GM21786 (cell line): Measurements from ENCODE around the gene POU2F1.
"Not testable (repeated sequence)": the region's sequence is repeated elsewhere in the genome, so short reads cannot be mapped to it uniquely, and the experiment has no call there.

Experiments used
- ATAC-seq: cut with Tn5 transposase; IDR thresholded peaks from one replicate; pipeline ENCODE4 v1.9.1; 2021; ENCODE audit not compliant: unreplicated experiment

POU2F1 gene

DNA sequence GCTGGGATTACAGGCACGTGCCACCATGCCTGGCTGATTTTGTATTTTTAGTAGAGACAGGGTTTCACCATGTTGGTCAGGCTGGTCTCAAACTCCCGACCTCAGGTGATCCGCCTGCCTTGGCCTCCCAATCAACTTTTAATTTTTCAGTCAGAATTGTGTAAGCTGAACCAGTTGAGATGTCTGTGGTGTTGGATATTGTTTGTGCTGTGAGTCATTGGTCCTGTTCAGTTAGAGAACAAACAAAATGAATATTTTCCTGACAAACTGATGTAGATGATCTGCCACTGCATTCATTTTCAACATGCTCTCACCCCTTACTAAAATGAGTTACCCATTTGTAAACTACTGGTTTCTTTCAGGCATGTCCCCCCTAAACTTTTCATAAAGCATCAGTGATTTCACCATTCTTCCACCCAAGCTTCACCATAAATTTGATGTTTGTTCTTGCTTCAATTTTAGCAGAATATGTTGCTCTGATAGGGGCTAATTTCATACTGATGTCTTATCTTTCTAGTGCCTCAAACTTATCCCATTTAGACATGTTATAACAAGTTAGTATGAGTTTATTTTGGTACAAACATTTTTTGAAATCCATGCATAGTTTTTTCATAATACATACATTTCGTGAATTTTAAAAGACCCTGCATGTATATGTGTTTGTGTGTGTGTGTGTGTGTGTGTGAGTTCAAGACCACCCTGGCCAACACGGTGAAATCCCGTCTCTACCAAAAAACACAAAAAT is 15.2 kb upstream of the POU2F1 start:
- ATAC-seq = not testable (repeated sequence)

DNA sequence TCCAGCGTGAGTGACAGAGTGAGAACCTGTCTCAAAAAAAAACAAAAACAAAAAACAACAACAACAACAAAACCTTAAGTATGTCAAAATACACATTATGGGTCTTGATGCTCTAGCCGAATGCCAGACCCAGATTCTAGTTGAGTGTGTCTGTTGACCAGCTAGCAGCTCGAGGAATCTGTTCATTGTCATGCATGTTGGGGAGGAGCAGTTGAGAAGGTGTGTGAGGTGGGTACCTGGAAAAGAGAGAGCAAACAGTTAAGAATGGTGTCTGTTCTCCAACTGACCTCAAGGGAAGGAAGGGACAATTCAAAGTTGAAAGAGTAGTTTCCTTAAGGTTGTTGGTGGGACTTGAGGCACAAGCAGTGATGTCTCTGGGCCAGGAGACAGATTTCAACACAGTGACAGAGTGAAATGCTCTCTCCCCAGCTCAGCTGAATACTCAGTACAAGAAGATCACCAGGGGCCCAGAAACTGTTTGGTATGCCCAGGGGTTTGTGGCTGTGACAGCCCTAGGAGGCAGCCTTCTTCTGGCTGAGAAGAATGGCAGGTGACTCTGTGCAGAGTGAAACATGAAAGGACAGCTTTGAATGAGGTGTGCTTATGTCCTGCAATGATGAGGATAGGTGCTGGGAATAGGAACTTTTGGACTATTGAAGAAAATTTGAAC is 14.4 kb upstream of the POU2F1 start:
- ATAC-seq = no peak

DNA sequence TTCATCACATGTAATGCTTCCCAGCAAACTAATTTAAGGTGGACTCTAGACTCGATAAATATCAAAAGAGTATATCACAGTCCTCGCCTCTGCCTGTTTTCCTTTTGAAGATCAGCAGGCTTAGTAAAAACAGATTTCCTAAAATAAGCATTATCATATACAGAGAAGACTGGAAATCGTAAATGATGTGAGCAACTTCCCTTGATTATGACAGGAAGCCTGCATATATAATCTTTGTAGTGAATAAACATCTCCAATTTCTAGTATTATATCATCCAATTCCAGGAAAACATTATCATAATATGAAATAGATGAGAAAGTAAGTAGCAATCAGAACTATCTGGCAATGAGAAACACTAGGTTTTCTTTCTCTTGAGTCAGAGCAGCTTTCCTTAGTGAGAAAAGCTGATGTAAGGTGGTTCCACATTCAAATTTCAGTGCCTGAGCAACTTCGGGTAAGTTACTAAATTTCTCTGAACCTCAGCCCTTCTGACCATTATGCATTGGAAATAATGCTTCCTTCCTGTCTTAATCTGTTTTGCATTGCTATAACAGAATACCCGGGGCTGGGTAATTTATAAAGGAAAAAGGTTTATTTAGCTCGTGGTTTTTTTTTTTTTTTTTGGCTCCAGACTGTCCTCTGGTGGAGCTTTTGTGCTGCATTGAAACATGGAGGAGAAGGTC is 12.6 kb upstream of the POU2F1 start:
- ATAC-seq = no peak

DNA sequence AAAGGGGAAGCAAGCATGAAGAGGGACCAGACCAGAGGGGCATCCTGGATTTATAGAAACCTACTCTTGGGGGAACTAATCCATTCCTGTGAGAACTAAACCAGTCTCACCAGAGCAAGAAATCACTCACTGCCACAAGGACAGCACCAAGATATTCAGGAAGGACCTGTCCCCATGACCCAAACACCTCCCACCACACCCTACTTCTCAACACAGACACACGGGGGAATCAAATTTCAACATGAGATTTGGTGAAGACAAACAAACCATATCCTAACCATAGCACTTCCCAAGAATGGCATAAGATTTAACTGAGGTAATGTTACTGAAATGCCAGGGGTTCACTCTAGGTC is 12.1 kb upstream of the POU2F1 start:
- no peak for ATAC-seq

DNA sequence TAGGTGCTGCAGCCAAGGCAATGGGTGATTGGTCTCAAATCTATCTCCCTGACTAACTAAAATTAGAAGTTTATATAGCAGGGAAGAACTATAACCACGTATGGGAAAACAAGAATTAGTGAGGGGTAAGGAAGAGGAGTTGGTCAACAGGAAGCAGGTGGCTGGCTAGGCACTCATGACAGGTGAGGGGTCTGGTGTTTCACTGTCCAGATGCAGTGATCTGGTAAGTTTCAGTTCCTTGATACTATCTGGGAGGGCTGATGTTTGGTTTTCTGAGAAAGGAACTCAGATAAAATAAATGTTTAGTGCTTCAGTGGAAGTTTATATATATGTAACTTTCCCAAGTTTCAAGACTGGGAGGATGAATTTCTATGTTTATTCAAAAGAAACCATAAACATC is 11.6 kb upstream of the POU2F1 start:
- no peak for ATAC-seq

DNA sequence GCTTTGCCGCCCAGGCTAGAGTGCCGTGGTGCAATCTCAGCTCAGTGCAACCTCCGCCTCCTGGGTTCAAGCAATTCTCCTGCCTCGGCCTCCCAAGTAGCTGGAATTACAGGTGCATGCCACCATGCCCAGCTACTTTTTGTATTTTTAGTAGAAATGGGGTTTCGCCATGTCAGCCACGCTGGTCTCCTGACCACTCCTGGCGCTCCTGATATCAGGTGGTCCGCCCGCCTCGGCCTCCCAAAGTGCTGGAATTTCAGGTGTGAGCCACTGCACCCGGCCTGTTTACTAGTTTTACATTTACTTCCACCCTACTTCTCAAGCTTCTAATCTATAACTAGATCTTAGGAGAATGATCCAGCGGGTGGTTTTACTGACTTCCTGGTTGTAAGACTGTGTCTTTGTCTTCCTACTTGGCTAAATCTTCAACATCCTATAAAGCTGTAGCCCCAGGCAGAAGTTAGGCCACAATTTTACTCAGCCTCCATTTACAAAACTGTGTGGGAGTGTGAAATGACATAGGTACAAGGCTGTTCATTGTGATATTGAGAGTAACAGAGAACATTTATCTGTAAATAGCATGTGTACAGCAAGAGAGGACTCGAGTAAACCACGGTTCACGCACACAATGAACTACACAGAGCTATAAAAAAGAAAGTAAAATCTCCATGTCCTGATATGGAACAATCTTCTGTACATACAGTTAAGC is 9.6 kb upstream of the POU2F1 start:
- no peak for ATAC-seq

DNA sequence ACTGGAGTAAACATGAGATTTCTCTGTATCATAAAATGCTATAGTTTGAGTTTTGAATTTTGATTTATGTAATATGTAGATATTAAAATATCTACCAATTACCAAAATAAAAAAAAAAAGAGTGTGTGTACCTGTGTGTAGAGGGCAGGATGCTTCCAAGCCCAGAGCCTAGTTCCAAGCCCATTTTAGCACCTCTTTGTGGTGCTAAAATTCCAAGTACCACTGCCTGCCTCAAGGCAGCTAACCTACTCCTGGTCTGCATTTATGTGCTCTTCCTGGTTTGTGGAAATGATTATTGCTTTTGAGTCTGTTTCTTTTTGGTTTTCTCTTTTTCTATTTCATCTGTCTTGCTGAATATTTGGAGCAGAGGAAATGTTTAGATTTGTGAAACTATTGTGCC is 8.7 kb upstream of the POU2F1 start:
- ATAC-seq = no peak

DNA sequence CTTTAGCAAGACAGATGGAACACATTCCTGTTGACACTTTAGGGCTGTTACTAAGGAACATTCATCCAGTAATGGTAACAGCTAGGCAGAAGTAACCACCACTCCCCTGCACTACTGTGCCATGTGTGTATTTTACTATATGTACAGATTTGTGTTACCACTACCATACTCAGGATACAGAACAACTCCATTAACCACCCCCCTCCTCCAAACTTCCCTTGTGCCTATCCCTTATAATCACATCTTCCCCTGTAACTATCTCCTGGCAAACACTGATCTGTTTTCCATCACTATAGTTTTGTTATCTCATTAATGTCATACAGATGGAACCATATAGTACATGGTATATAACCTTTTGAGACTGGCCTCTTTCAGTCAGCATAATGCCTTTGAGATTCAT is 3.9 kb upstream of the POU2F1 start:
- ATAC-seq = no peak

DNA sequence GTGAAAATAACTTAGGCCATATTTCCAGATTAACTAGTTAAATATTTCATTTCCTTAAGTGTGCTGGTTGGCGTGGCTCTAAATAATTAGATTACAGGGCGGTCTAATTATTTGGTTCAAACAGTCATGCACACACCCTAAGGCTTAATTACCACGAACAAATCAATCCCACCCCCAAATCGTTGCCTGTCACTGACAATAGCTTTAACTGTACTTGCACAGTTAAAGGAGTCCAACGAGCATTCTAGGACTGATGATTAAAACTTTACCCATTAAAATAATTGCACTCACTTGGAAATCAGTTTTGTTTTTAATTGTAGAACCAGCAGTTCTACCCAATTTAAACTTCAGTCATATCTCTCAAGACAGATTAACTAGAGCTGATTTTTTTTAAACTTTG is 1.5 kb upstream of the POU2F1 start:
- no peak for ATAC-seq

DNA sequence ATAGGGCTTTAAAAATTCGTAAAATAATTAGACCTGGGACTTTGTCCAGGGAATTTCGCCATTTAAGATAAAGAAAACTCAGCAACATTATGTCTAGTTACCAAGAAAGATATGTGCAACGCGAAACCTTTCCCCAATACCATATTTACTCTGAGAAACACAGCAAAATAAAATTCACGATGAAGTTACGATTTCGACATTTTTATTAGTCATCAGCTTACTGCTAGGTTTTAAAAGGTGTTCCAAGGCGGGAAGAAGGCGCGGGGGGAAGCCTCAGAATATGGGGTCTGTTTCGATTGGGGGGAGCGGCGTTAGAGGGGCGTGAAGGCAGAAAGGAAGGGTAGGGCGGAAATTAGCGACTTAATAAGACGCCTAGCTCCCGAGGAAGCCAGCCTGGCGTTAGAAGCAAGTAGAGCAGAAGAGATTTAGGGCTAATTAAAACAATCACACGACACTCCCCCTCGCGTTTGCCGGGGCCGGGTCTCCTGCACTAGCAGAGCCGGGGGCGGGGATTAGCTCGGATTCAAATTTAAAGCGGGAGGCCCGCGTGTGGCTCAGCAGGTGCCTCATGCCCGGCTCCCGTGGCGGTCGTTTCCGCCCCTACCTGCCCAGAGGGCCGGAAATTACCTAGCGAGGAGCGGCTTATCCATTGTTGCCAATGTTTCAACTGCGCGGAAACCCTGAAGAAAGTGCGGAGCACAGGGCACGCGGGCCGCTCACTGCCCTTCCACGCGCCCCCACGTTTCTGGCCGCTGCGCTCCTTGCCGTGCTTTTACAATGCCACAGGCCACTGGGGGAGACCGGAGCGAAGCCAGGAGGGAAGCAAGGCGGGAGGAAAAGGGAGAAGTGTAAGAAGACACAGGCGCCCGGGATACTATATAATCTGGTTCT is 795 bp upstream of the POU2F1 start:
- ATAC-seq = peak; percentile 20

DNA sequence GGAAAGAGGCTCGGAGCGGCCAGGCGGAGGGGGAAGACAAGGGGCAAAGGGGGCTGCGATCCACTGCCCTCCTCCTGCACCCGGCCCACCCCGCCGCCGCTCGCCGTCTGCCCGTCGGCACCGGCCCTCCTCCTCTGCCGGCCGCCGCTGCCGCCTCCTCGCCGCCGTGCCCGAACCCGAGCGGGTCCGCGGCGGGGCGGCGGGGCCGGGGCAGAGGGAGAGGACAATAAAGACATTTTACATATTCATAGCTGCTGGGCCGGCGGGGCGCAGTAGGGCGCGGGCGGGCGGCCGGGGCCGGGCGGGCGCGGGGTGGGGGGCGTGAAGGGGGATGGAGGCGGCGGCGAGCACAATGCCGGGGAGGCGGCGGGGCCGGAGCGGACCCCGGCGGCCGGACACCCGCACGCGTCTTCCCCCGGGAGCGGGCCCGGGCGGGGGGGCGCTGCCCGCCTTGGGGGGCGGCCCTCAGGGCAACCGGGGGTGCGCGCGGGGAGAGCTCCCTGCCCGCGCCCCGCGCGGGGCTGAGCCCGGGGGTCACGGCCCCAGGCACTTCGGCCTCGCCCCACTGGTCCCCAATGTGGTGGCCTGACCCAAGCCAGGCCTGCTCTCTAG is 546 bp downstream of the POU2F1 start:
- ATAC-seq = peak; percentile 2

DNA sequence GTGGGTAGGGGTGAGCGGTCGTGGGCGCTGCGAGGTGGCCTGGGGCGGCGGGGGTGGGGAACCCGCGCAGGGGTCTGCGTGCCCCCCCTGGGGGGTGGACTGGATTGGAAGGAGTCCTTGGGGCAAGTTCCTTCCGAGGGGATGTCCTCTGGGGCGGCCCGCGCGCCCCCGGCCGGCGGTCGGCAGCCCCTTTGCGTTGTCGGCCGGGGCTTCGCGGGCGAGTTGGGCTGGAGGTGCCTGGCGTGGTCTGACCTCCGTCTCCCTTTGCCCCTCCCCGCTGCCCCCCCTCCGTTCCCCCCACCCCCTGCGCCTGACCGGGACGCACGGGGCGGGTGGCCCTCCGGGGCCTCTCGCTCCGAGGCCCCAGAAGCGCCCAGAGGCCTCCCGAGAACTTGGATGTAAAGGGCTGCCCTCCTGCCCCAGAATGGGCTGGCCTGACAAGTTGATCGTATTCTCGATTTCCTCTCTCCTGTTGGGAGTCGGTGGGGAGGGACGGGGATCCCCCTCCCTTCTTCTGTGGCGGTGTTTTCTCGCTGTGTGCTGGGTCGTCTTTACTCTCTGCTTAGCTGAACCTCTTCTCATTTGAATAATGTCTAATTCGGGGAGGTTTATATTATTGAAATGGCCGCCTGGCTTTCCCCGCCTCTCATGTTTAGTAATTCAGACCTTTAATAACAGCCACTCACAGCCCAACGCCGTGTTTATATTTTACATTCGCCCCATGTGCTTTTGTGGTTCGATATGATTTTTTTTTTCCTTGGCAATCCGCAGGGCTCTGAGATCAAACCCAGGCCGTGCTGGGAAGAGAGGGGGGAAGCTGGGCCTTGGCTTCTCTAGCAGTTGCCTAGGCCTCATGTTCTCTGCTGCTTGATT is 1.3 kb downstream of the POU2F1 start:
- ATAC-seq = peak; percentile 62

DNA sequence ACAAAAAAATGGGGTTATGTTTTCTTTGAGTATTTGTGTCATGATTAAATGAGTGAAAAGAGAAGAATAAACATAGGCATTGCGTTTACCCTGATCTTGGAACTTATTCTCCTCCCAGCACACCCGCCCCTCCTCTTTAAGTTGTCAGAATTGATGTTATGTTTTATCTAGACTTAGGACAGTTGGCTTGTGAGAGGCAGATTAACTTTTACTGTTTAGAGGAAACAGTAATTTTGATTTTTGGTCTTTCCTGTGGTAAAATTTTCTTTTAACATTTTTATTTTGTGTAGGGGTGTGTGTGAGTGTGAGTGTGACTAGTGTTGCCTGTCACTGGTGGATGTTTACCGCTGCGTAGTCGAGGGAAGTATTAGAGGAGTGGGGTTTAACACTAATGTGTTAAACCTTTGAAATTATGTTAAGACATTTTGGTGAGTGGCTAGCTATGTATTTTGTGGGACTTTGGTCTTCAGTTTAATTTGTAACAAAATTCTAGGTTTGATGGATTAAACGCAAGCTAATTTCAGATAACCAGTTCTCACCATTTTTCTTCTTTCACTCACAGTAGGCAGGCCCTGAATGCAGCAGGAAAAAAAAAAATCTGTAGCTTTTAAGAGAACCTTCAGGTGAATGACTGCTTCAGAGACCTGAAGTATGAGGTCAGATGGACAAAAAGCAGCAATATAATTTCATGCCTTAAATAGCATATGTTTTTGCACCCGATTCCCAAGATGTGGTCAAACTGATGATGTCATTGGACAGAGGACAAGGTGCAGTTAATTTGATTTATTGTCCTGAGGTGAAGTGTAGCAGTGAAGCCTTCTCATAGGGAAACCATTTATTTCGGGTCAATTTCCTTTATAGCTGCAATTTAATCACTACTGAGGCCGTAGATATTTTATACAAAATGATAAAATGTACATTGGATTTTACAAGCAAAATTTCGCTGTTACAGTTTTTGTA is 2.7 kb downstream of the POU2F1 start:
- ATAC-seq = no peak

DNA sequence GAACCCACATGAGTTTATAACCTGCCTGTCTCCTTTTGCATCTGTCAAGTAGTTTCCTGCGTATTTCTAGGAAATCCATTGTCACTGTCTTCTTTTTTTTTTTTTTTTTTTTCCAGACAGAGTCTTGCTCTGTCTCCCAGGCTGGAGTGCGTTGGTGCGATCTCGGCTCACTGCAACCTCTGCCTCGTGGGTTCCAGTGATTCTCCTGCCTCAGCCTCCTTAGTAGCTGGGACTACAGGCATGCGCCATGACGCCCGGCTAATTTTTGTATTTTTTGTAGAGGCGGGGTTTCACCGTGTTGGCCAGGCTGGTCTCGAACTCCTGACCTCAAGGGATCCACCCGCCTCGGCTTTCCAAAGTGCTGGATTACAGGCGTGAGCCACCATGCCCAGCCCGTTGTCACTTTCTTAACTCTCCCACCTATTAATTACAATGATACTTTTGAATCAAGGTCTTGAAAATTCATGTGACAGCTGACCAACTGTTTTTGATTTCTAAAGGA is 4.1 kb downstream of the POU2F1 start:
- not testable (repeated sequence) for ATAC-seq

DNA sequence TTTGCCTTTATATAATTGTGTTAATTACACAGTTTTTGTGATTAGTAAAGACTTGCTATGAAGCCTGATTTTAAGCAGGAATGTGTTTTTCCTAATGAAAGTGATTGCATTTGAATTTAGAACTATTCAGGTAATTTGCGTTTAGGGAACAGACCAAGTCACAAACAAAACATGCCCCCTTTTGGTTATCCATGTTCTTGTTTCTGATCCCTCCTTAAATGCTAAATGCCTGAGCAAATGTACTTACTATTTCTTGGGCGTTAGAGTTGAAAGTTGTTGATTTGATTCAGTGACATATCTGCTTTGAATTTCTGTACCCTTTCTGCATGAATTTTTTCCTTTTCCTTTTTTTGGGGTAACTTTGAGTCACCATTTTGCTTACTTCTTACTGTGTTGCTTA is 5.2 kb downstream of the POU2F1 start:
- ATAC-seq = no peak

DNA sequence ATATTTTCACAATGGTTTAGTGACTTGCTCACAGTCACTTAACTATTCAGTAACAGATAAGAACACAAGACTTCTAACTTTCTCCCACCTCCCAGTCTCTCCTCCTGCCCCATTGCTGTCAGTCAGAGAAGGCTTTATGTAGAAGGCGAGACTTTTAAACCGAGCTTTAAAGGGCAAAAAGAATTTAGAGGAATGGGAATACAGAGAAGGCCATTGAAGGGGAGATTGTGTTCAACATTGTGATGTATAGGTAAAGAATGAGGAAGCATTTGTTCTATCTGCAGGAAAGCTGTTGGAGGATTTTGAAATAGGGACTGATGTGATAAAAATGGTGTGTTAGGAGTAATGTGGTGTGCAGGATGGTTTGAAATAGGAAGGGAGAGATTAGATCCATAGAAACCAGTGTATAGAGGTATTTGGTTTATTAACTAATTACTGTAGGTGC is 7.3 kb downstream of the POU2F1 start:
- no peak for ATAC-seq

DNA sequence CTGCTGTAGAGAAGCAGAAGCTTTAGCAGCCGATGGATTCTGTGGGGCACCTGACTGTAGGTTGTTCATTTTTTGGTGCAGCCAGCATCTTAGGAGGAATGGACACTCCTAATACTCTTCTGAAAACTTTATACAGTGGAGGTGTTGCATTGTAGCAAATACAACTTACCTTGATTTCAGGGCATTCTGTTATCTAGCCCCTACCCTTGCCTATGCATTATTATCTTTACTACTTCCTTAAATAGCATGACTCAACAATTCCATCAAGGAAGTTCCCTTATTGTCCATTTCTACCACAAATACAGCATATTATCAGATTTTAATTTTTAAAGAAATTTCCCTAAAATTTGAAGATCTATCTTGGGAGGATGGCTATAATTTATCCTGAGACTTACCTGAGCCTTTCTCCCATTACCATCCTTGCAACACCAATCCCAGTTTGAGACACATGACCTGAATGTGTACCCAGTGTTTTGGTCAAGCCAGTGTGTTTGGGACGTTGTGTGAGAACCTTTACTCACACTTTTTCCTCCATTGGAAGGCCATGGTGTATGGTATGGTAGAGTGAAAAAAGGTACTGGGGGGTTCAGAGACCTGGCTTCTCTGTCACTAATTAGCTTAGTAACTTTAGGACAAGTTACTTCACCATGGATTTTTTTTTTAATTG is 9.2 kb downstream of the POU2F1 start:
- ATAC-seq = no peak
